GM19099 (cell line): ENCODE data around the gene SBNO1.

ENCODE experiments used
- POLR2A ChIP-seq: IDR thresholded peaks from 3 replicates; pipeline ENCODE4 v1.6.1; 2011; ENCODE audit warnings: low read depth; ENCODE audit not compliant: insufficient read length; ENCODE audit errors: extremely low read depth

SBNO1 gene

GRCh38 chr12:123266679-123267277 is 97.9 kb downstream of the SBNO1 start:
- TF ChIP-seq POLR2A: no peak

DNA sequence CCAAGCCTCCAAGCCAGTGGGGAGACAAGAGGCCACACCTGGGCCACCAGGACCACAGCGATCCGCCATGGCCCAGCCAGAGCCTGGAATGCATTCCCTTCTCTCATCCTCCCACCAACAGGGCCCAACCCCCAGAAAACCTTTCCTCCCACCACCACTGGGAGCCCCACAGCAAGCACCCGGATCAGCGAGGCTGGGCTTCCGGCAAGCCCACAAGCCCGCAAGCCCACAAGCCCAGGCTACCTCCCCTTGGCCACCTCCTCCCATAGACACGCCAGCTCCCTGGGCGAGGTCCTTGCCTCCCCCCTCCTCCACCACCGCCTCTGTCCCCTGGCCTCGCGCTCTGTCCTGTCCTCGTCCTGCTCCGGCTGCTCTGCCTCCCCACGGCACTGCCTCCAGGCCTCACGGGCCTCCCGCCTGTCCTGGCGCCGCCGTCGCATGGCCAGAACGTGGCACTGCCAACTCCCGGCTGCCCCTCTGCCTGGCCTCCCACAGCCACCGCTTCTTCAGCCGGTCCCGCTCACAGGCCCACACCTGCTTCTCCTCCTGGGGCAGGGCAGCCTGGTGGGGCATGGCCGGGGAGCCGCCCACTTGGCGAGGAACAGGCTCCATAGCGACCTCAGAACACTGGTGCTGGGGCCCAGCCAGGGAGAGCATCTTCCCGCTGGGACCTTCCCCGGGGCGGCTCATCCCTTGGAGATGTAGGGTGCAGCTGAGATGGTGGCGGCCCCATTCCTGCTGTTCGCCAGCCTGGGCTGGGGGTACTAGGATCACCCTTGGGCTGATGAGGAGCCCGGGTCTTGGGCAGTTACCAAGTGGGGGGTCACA is 98.6 kb downstream of the SBNO1 start:
- no peak for TF ChIP-seq POLR2A

- no peak for TF ChIP-seq POLR2A
These were observed 100.0 kb downstream of the SBNO1 start for GRCh38 chr12:123264642-123265041.

DNA sequence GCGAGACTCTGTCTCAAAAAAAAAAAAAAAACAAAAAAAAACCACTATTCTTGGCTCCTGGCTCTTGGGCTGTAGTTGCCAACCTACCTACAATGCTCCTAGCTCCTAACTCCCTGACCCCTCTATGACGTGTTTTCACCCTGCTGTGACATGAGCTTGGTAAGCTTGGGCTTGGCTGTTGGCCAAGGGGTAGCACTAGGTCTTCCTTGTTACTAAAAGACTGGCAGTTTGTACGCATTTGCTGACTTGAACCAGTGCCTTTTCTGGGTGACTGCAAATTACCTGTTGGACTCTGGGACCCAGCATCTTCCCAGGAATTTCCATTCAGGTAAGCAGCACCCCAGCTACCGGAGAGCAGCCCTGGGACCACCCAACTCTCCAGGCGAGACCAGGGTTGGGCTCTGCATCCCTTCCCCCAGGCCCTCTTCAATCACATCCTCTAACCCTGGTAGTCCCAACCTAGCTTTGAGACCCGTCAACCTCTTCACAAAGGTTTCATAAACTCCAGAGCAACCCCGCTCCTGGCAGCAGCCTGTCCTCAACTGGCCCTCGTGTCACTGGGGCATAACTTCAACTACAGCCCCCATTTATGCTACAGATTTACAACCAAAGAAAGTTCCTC is 101.3 kb downstream of the SBNO1 start:
- no peak for TF ChIP-seq POLR2A

- no peak for TF ChIP-seq POLR2A
These were observed 103.5 kb downstream of the SBNO1 start for GRCh38 chr12:123261196-123261595.

DNA sequence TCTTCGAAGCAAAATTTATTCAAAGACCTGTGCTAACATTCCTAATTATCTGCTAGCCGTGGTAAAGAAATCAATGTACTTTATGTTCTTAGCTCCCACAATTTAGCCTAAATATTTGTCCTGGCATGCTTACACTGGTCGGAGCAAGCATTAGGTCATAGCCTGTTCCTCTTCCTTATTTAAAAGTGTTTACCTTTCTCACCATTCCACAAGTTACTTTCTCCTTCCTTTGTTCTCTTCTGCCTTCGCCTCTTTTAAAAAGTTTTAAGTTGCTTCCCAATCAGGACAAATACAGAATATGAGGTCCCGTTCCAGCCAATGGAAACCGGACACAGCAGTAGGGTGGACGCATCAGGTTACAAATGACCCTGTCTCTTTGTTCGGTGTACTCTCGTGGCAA is 104.6 kb downstream of the SBNO1 start:
- TF ChIP-seq POLR2A: no peak

- no peak for TF ChIP-seq POLR2A
These were observed 106.1 kb downstream of the SBNO1 start for GRCh38 chr12:123258593-123258992.

DNA sequence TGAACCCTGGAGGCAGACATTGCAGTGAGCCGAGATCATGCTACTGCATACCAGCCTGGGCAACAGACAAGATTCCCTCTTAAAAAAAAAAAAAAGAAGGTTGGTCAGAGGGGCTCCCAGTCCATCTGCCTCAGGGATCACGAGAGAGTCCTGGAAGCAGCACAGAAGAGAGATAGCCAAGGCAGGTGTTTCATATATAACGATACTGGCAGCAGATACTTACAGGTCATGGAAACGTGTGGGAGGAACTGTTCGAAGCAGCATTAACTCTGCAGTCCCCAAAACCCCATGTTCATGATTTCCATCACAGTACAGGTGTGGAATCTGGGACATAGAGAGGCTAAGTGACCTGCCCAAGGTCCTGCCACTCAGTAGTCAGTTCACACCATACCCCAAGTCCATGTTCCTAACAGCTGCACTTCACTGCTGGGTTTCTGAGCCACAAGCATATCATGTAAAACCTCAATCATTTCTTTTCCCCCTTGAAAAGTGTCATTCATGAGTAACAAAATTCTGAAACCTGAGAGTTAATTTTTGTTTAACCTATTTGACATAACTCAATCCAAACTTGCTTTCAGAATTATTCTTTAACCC is 109.7 kb downstream of the SBNO1 start:
- no peak for TF ChIP-seq POLR2A

GRCh38 chr12:123253641-123254459 is 110.8 kb downstream of the SBNO1 start:
- TF ChIP-seq POLR2A: no peak

- no peak for TF ChIP-seq POLR2A
These were observed 113.1 kb downstream of the SBNO1 start for GRCh38 chr12:123251403-123252076.

DNA sequence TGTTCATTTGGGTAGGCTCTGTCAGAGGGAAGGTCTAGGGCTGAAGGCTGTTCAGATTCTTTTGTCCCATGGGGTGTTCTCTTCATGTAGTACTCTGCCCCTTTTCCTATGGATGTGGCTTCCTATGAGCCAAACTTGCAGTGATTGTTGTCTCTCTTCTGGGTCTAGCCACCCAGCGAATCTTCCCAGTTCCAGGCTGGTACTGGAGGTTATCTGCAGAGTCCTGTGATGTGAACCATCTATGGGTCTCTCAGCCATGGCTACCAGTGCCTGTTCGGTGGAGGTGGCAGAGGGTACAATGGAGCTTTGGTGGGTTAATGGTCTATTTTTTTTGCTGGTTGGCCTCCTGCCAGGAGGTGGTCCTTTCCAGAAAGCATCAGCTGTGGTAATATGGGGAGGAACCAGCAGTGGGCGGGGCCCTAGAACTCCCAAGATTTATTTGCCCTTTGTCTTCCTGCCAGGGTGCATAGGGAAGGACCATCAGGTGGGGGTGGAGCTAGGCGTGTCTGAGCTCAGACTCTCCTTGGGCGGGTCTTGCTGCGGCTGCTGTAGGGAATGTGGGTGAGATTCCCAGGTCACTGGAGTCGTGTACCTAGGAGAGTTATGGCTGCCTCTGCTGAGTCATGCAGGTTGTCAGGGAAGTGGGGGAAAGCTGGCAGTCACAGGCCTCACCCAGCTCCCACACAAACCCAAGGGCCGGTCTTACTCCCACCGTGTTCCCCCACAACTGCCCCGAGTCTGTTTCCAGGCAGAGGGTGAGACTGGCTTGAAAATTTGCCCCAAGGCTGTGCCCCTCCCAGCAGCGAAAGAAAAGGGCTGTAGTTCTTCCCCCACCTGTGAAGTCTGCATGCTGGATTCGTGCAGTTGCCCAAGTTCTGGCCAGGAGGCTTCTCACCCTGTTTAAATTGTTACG is 113.9 kb downstream of the SBNO1 start:
- no peak for TF ChIP-seq POLR2A

- no peak for TF ChIP-seq POLR2A
These were observed 119.0 kb downstream of the SBNO1 start for GRCh38 chr12:123245678-123246077.

- TF ChIP-seq POLR2A: no peak
These were observed 120.9 kb downstream of the SBNO1 start for GRCh38 chr12:123243671-123244262.
